ENCODE data around the gene ERFE. TPM values are rescaled to one million over a fixed set of nuclear protein-coding genes. Genes with fewer than 3 reads are reported as not detected.

The ERFE gene
- total and polyA plus RNA-seq, 2 of the 4 experiments (the other 2 are of a cell fraction): 1.3 to 3.5 TPM

DNA sequence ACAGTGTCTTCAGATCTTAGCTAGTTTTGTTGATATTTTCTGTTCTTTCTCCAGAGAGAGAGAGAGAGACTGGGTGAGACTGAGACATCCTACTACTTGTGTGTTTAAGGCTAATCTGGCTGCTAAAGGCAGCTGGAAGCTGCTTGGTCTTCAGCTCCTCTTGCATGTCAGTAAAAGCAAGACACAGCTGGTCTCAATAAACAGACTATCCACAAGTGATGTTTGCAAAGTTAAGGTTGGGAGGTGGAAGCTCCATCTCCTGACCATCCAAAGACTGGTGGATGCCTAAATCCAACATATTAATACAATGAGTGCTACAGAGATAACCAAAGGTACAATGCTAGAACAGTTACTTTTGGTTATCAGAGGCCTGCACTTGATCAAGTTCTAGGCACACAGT is 17.8 kb downstream of the ERFE start:
- Histone ChIP-seq H3K4ac (ENCODE audit: low read depth, low read length) (no peak overlapping the region; the same call in 1 of the 2 replicates), H4K5ac (ENCODE audit: low read depth, low read length) (no peak overlapping the region), H3K23ac (ENCODE audit: low read depth, low read length) (no peak overlapping the region), H4K8ac (ENCODE audit: low read depth in 2 of 2, low read length in 2 of 2) (no peak overlapping the region), H3K36me3 (ENCODE audit: control insufficient read depth, insufficient read depth, low read length) (peaks cover 55% of the 10 kb centered on the region), H2AFZ (replicated peaks; ENCODE audit: low read length, poor library complexity) (no peak overlapping the region), H3K27ac (ENCODE audit: insufficient read depth, low read length) (peak overlapping the region; percentile 27; the same call in 1 of the 2 replicates), H3K9me3 (ENCODE audit: control insufficient read depth, insufficient read depth, low read length) (no peaks in the 10 kb centered on the region), H2BK5ac (ENCODE audit: low read depth, low read length, poor library complexity, severe bottlenecking) (peak overlapping the region; percentile 73), H2BK15ac (ENCODE audit: low read depth, low read length) (no peak overlapping the region), H2BK20ac (ENCODE audit: low read depth, low read length) (no peak overlapping the region), H3K14ac (replicated peaks; ENCODE audit: low read depth, low read length) (no peak overlapping the region), H3K79me1 (ENCODE audit: low read depth in 1 of 2, low read length in 2 of 2) (peaks cover 29 to 73% of the 10 kb centered on the region in 2 experiments), H4K20me1 (ENCODE audit: insufficient read depth, low read length) (no peaks in the 10 kb centered on the region), H4K91ac (ENCODE audit: insufficient read depth, low read depth, low read length) (no peak overlapping the region), H3K9me1 (ENCODE audit: insufficient read depth, low read length) (peaks cover 10% of the 10 kb centered on the region), H2AK5ac (ENCODE audit: low read depth, low read length) (no peak overlapping the region), H3K56ac (ENCODE audit: extremely low read depth, insufficient read depth, low read length) (no peak overlapping the region), H3K4me3 (ENCODE audit: insufficient read depth, low read depth, low read length) (no peak overlapping the region), H2AK9ac (replicated peaks; ENCODE audit: low read depth, low read length, poor library complexity) (no peak overlapping the region), H2BK120ac (ENCODE audit: low read depth, low read length) (no peak overlapping the region), H3K18ac (ENCODE audit: low read depth, low read length) (no peak overlapping the region), H3K4me1 (ENCODE audit: control insufficient read depth, insufficient read depth, low read length) (peaks cover 3% of the 10 kb centered on the region), H3K27me3 (ENCODE audit: control insufficient read depth, insufficient read depth, low read length) (no peaks in the 10 kb centered on the region), H3K9ac (ENCODE audit: low read depth, low read length) (no peak overlapping the region), H3K4me2 (ENCODE audit: low read depth, low read length) (no peak overlapping the region)
- TF ChIP-seq SMC3 (IDR thresholded peaks at IDR 0.05; ENCODE audit: low read depth, low read length) (no peak), POLR2A (IDR thresholded peaks at IDR 0.05; ENCODE audit: low read depth, low read length) (no peak), RCOR1 (IDR thresholded peaks at IDR 0.05; ENCODE audit: insufficient replicate concordance, low read length) (no peak), MAZ (IDR thresholded peaks at IDR 0.05; ENCODE audit: borderline replicate concordance, low read depth, low read length) (no peak), FOS (IDR thresholded peaks at IDR 0.05; ENCODE audit: low read depth, low read length) (no peak), BHLHE40 (IDR thresholded peaks at IDR 0.05; ENCODE audit: low read depth, low read length) (no peak), CEBPB (IDR thresholded peaks at IDR 0.05; ENCODE audit: low read depth, low read length) (no peak), CHD1 (IDR thresholded peaks at IDR 0.05; ENCODE audit: low read depth, low read length) (no peak), RAD21 (IDR thresholded peaks at IDR 0.05; ENCODE audit: low read length) (no peak), MXI1 (IDR thresholded peaks at IDR 0.05; ENCODE audit: borderline replicate concordance, low read depth, low read length) (no peak), NFE2L2 (IDR thresholded peaks at IDR 0.05; ENCODE audit: low read depth, low read length) (no peak), RFX5 (IDR thresholded peaks at IDR 0.05; ENCODE audit: low read depth, low read length) (no peak), MAFK (IDR thresholded peaks at IDR 0.05; ENCODE audit: low read depth, low read length) (no peak)
- TF ChIP-seq, protein P1, sequence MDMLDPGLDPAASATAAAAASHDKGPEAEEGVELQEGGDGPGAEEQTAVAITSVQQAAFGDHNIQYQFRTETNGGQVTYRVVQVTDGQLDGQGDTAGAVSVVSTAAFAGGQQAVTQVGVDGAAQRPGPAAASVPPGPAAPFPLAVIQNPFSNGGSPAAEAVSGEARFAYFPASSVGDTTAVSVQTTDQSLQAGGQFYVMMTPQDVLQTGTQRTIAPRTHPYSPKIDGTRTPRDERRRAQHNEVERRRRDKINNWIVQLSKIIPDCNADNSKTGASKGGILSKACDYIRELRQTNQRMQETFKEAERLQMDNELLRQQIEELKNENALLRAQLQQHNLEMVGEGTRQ (IDR thresholded peaks at IDR 0.05; ENCODE audit: low read depth, low read length): no peak
- TF ChIP-seq, protein P2, sequence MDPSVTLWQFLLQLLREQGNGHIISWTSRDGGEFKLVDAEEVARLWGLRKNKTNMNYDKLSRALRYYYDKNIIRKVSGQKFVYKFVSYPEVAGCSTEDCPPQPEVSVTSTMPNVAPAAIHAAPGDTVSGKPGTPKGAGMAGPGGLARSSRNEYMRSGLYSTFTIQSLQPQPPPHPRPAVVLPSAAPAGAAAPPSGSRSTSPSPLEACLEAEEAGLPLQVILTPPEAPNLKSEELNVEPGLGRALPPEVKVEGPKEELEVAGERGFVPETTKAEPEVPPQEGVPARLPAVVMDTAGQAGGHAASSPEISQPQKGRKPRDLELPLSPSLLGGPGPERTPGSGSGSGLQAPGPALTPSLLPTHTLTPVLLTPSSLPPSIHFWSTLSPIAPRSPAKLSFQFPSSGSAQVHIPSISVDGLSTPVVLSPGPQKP (IDR thresholded peaks at IDR 0.05; ENCODE audit: borderline replicate concordance, low read depth, low read length): no peak
- CTCF ChIA-PET: interaction anchor here (0.8 kb wide), 1 partner anchor 25 kb away, joined by 3 read pairs; no protein-coding TSS in a partner anchor
- ATAC-seq (ENCODE audit: low read depth): peak; percentile 96
- intact Hi-C loops (cut with micrococcal nuclease) (loop anchor here (5.0 to 10.0 kb wide), 2 partner anchors 114 to 182 kb away; partner anchors contain the start of gene SCLY), dilution Hi-C loops (cut with HindIII; ENCODE audit: low sequenced_read_pairs, unreplicated experiment) (no loop called here), in situ Hi-C loops (cut with MboI; ENCODE audit: low sequenced_read_pairs) (no loop called here)
- POLR2A ChIA-PET (ENCODE audit: unreplicated experiment): interaction anchor here (0.8 kb wide), 1 partner anchor 27 kb away, joined by 4 read pairs; the partner anchor contains the start of gene ILKAP
- peak; percentile 86 for DNase-seq
- BruUV-seq (replicated peaks): no TSS peak

All from IMR-90 (cell line).